Lower leg skin (tissue), 3 donors: Measurements from ENCODE around the gene ST8SIA3.

ENCODE experiments used
- CTCF ChIP-seq, 3 donors: fragments of 450-650 bp; IDR thresholded peaks; one replicate each; pipeline ENCODE4 v1.5.1; 2016; ENCODE audit warnings: antibody characterized with exemption in 3 of 3, mild to moderate bottlenecking in 3 of 3, moderate library complexity in 2 of 3
- POLR2A ChIP-seq, 2 donors: fragments of 450-650 bp; IDR thresholded peaks; one replicate each; pipeline ENCODE4 v1.6.1; 2016 to 2017; ENCODE audit warnings: antibody characterized with exemption in 2 of 2, mild to moderate bottlenecking in 1 of 2, moderate library complexity in 1 of 2

DNA sequence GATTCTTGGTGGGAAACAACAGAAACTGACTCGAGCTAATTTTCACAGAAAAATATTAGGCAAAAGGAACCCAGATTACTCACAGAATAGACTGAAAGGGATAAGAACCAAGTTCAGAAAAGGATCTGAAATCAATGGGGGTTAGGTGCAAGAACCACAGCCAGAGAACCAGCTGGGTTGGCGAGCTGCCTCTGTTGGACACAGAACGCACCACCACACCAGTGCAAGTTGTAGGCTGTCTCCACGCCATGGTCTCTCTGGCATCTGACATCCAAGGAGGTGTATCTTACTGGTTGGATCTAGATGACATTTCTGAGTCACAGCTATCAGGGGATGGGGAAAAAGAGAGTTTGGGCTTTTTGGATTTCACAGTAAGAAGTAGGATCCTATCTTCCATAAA lies 64.2 kb downstream of the ST8SIA3 start:
- TF ChIP-seq CTCF (IDR thresholded peaks at IDR 0.05) (no peak), POLR2A (IDR thresholded peaks at IDR 0.05) (no peak)
